Endothelial cell of umbilical vein (primary cell): ENCODE measurements around the gene ZNF346.

Experiments
- CTCF ChIP-seq, 2 donors: IDR thresholded peaks; 1 replicate in 1 of 2; 2 replicates in 1 of 2; pipeline ENCODE4 v1.5.1; 2011; ENCODE audit warnings: low read length in 2 of 2, mild to moderate bottlenecking in 2 of 2, moderate library complexity in 2 of 2, control low read depth in 1 of 2, inconsistent platforms in 1 of 2, low read depth in 1 of 2; ENCODE audit not compliant: insufficient read depth in 1 of 2; ENCODE audit errors: extremely low read depth in 1 of 2
- EZH2 ChIP-seq: IDR thresholded peaks from 2 replicates; pipeline ENCODE4 v1.6.1; 2012; ENCODE audit warnings: borderline replicate concordance, low read depth, mild to moderate bottlenecking, moderate library complexity, low read length, inconsistent platforms; ENCODE audit not compliant: severe bottlenecking
- FOS ChIP-seq: IDR thresholded peaks from 2 replicates; pipeline ENCODE4 v1.6.1; 2011; ENCODE audit warnings: mild to moderate bottlenecking, low read length, moderate library complexity, borderline replicate concordance; ENCODE audit not compliant: insufficient read depth
- GATA2 ChIP-seq: IDR thresholded peaks from 2 replicates; pipeline ENCODE4 v1.7.0; 2011; ENCODE audit warnings: low read depth, mild to moderate bottlenecking, moderate library complexity, mixed read lengths, low read length; ENCODE audit not compliant: insufficient read length, insufficient read depth
- MAX ChIP-seq: IDR thresholded peaks from 2 replicates; pipeline ENCODE4 v1.6.1; 2011; ENCODE audit not compliant: insufficient read depth, insufficient read length
- MYC ChIP-seq: IDR thresholded peaks from one replicate; pipeline ENCODE4 v1.6.1; 2011; ENCODE audit warnings: mild to moderate bottlenecking, low read depth, low read length
- POLR2A ChIP-seq: IDR thresholded peaks from 2 replicates; pipeline ENCODE4 v1.6.1; 2012; ENCODE audit warnings: low read depth, mild to moderate bottlenecking, control low read depth, low read length
- POLR2AphosphoS5 ChIP-seq: IDR thresholded peaks from 2 replicates; pipeline ENCODE4 v1.6.1; 2012; ENCODE audit warnings: low read depth, mild to moderate bottlenecking, control low read depth, low read length, moderate library complexity; ENCODE audit not compliant: insufficient read depth

DNA sequence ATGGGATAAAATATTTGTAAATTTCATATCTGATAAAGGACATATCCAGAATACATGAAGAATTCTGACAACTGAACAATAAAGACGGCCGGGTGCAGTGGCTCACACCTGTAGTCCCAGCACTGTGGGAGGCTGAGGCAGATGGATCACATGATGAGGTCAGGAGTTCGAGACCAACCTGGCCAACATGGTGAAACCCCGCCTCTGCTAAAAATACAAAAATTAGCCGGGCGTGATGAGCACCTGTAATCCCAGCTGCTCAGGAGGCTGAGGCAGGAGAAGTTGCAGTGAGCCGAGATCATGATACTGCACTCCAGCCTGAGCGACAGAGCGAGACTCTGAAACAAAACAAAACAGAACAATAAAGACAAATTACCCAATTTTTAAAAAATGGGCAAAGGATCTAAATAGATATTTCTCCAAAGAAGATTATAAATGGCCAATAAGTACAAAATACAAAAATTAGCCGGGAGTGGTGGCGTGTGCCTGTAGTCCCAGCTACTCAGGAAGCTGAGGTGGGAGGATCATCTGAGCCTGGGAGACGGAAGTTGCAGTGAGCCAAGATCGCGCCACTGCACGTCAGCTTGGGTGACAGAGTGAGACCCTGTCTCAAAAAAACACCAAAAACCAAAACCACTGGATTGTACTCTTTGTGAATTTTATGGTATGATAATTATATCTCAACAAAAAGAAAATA is 101.4 kb downstream of the ZNF346 start:
- TF ChIP-seq POLR2AphosphoS5 (no peak), CTCF (IDR thresholded peaks at IDR 0.05; ENCODE audit: extremely low read depth in 1 of 2, insufficient read depth in 1 of 2, low read depth in 1 of 2, low read length in 2 of 2) (no peak), EZH2 (no peak), POLR2A (no peak), MAX (no peak), MYC (no peak), GATA2 (no peak), FOS (no peak)
